HG02885 (cell line): ENCODE data around the gene IMMP2L.

ENCODE experiments used
- ATAC-seq: cut with Tn5 transposase; IDR thresholded peaks from one replicate; pipeline ENCODE4 v1.9.1; 2021; ENCODE audit warnings: mild to moderate bottlenecking; ENCODE audit not compliant: unreplicated experiment, poor library complexity

Gene IMMP2L

DNA sequence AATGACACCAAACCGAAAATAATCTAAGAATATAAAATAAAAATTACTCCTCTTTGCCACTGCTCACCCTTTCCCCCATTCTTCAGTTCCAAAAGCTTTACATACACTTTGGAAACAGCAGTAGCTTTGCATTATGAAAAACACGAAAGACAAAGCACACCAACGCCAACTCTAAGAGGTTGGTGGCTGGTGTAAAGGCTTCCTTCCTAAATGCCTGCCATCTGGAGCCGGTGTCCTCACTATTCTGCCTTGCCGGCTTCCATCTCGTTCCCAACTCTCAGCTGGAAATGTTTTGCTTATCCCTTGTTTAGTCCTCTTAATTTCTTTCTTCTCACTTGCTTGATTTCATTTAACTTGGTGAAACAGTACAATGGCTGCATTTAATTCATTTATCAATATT is 752.5 kb downstream of the IMMP2L start:
- no peak for ATAC-seq

- ATAC-seq = no peak
These were observed 753.9 kb downstream of the IMMP2L start for GRCh38 chr7:110808361-110808760.

GRCh38 chr7:110804501-110804900 is 757.8 kb downstream of the IMMP2L start:
- no peak for ATAC-seq

- no peak for ATAC-seq
These were observed 758.6 kb downstream of the IMMP2L start for GRCh38 chr7:110803602-110804143.

GRCh38 chr7:110801502-110801901 is 760.8 kb downstream of the IMMP2L start:
- peak; percentile 78 for ATAC-seq

DNA sequence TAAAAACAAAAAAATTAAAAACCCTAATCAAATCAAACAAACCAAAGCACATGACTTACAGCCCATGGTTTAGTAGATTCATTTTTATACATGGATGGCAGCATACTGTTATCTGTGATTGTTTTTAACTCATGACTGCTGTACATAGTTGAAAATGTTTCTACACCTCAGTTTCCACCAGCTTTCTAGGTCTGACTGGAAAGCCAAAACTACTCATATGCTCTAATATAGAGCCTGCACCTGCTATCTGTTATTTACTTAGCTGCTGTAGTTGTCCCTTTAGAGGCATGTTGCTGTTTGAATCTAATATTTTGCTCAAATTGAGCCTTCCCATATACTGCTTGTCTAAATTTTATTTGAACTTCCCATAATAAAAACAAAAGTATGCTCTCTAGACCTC is 761.3 kb downstream of the IMMP2L start:
- no peak for ATAC-seq

DNA sequence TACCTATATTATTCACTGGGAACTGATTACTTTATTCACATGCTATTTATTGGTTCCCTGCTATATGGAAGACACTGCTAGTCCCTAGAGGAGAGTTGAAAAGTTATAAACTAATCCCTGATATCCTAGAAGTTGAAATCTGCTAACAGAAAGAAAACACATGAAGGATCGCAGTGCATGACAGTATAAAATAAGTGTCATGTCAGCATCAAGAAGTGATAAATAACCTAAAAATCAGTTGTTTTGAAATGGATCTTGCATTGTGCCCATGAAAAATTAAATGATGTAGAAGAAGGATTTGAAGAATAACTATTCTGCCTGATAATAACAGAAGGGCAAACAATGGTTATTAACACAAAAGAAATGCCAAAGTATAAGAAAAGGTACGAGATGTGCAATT is 764.6 kb downstream of the IMMP2L start:
- no peak for ATAC-seq

GRCh38 chr7:110790992-110791391 is 771.3 kb downstream of the IMMP2L start:
- ATAC-seq = no peak

DNA sequence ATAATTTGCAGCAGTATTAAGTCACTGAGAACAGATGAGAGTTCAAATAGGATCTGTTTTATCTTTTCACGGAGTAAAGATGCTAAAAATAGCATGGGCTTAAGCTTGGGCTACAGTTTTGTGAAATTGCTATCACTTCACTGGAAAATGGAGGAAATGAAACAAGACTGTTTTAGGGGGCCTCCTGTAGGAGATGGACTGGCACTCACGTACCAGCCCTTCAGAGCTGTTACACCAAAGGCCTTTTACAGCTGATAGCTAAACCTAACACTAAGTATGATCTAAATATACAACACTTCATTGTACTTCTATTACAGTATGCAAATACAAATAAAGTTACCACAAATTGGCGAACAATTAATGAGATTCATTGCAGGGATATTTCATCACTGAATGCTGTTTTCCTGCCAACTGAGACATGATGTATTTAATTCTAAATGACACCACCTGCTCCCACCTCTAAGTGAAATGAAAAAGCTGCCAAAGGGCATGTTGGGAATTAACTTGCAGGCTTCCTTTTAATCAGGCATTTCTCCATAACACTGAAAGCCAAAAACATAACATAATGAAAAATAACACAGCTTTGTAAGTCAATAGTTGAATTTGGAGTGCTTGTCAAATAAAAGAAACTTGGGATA is 775.8 kb downstream of the IMMP2L start:
- ATAC-seq = no peak

DNA sequence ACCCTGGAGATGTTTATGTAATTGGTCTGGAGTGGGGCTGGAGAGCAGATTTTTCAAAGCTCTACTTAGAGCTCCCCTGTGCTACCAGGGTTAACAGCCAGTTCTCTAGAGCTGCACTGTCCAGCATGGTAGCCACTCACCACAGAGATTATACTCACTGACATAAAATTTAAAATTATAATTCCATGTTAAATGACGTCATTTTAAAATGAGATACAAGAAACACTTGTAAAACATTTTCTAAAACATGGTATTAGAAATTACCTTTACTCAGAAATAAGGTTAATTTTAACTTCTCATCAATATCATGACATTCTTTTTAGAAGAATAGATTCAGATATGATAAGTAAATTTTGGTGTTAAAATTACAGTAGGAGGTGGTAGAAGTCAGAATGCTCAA is 777.5 kb downstream of the IMMP2L start:
- no peak for ATAC-seq

DNA sequence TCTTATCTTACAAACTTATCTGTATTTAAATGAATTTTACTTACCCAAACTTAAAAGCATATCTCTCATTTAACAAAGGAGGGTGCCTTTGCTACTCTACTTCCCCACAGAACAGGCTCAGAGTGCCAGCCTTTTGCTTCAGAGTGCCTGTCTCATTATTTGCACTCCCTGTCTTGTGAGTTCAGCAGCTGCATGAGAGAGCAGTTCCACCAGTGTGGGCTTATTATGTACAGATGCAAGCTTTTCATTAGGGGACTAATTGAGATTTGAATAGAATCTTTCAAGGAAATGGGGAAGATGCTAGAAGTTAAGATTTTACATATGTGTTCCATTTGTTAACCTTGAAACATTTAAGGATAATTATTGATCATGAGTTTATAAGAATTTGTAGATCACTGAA is 781.6 kb downstream of the IMMP2L start:
- no peak for ATAC-seq

- no peak for ATAC-seq
These were observed 783.0 kb downstream of the IMMP2L start for GRCh38 chr7:110779339-110779738.

DNA sequence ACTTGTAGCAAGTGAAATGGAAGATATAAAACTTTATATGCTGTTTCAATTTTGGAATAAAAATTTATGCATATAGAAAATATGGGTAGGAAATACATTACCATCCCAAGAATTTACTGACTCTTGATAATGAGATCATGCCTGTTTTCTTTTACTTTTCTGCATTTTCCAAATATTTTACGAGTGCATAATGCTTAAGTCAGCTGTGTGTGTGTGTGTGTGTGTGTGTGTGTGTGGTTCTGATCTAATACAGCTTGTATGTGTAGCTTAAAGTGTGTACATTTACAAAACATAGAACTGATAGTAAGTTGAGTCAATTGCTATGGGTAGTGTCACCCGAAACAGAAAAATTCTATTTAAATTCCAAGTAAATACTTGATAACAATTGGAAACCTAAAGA is 787.2 kb downstream of the IMMP2L start:
- ATAC-seq = no peak

GRCh38 chr7:110774071-110774470 is 788.2 kb downstream of the IMMP2L start:
- ATAC-seq = no peak

- no peak for ATAC-seq
These were observed 789.7 kb downstream of the IMMP2L start for GRCh38 chr7:110772615-110773014.

- ATAC-seq = no peak
These were observed 790.6 kb downstream of the IMMP2L start for GRCh38 chr7:110771717-110772116.

- no peak for ATAC-seq
These were observed 794.7 kb downstream of the IMMP2L start for GRCh38 chr7:110767550-110768110.

DNA sequence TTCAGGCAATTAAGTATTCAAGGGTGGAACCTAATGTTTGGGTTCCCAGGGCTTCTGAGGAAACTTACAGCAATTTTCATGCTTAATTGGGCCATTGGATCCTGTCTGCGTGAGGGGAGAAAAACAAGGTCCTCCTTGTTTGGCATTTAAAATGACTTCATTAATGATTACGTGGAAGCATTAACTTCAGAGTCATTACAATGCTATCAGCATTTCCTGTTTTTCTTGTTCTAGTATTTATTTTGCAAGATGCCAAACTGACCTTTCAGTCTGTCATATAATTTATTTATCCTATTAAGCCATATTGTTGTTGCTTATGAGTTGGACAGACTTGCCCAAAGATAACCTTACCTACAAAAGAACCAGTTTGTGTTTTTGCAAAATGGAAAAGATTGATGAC is 795.4 kb downstream of the IMMP2L start:
- ATAC-seq = no peak

- ATAC-seq = no peak
These were observed 797.4 kb downstream of the IMMP2L start for GRCh38 chr7:110764852-110765251.

DNA sequence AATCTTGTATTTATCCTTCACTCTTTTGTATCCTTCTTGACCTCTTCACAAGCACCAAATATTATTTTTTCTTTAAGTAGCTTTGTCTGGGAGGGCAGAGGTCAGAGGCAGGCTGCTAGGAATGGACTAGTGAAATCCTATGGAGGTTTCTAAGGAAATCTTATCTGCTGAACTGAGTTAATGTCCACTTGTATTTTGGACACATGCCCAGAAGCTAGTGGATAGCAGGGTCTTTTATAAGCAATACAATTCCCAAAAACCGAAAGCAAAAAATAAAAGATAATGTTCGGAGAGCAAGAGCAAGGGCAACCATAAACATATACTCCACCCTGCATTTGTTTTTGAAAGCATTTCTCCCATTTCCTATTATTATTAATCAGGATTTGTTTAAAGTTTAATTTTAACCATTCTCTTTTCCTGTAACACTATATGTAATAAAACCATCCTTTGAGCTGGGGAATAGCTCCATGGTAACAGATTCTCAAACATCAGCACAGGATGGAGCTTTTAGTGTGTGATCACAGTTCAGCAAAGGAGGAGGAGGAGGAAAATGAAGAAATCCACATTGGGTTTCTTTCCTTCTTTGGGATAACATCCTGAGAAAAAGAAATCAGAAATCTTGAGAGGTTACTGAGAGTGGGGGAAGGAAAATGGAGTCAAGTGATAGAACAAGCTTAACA is 799.6 kb downstream of the IMMP2L start:
- no peak for ATAC-seq

DNA sequence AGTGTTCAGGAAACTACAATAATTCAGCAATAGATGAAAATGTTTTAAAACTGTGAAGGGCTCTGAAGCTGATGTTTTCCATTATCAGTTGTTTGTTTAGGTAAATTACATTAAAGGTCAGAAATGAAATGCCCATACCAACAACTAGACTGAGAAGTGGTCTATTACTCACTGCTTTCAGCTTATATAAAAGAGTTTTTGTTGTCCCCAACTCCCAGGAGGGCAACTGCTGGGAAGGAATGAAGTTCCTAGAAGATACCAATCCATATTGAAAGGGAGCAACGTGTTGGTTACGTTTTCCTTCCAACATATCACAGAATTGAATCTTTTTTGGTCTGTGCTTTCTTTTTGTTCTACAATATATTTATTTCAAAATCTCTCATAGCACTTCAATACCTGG is 802.0 kb downstream of the IMMP2L start:
- ATAC-seq = no peak

GRCh38 chr7:110759069-110759468 is 803.2 kb downstream of the IMMP2L start:
- no peak for ATAC-seq
